ENCODE measurements around the gene SLC7A9. TPM values are rescaled to one million over a fixed set of nuclear protein-coding genes. Genes with fewer than 3 reads are reported as not detected.

The SLC7A9 gene
- total RNA-seq, 1 donor from 2014 or later = 1.6 TPM

GRCh38 chr19:32830231-32831014 lies 39.1 kb downstream of the SLC7A9 start:
- no peak for FAIRE-seq
- no peak for DNase-seq (ENCODE audit: low spot score in 2 of 2)

GRCh38 chr19:32829345-32829896 lies 40.1 kb downstream of the SLC7A9 start:
- DNase-seq (ENCODE audit: low spot score in 2 of 2) (no peak), FAIRE-seq (no peak)

- DNase-seq (ENCODE audit: low spot score in 2 of 2) (no peak), FAIRE-seq (no peak)
These were observed 40.8 kb downstream of the SLC7A9 start for GRCh38 chr19:32828643-32829344.

- DNase-seq (ENCODE audit: low spot score in 2 of 2) (no peak), FAIRE-seq (no peak)
These were observed 41.4 kb downstream of the SLC7A9 start for GRCh38 chr19:32828139-32828538.

DNA sequence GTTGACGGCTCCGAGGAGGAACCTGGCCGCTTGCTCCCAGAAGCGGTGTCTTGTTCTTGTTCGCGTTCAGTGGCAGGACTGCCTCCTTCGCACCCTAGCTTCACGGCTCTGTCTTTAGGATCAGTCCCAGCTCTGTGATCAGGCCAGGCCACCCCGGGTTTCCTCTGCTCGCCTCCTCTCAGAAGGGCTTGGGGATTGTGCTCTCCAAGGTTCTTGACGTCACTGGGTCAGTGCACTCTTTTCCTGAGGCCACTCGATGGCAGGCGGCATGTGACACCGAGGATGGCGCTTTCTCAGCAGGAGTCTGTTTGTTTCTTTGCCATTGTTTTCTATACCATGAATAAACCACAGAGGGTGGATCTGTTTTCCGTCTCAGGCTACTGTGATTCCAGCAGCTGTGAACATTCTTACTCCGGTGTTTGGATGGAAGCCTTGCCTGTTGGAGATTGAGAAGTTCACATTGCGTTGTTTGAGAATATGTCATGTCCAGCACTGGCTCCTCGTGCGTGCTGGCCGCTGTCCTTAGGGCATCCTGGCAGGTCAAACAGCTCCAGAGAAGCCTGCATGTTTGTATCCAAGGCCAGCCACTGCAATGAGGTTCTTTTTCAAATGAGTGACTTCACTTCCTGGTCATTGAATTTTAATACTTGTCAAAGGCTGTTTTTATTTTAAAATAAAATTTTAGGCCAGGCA lies 44.5 kb downstream of the SLC7A9 start:
- FAIRE-seq = no peak

DNA sequence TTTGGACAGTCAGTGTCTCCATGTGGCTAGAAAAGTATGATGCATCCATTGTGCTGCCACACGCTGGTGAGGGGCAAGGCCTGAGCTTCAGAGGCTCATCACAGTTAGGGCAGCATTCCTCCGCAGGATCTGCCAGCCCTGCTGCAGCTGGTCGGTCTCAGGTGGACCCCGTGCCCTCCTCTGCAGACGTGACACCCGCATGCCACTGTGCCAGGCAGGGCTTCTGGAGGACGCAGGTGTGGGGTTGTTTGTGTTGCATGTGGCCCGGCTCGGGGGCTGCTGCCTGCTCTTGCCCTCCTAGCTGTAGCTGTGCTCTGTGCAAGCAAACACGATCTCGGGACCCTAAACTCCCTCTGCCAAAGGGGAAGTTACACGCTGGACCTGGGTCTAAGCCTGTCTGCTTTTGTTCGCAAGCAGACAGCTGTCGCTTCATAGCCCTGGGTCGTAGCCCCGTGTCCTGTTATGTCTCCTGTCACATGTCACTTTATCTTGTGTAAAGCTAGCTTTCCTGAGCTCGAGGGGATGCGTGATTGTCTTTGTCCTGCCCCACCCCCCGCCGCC lies 45.3 kb downstream of the SLC7A9 start:
- FAIRE-seq (no peak), DNase-seq (ENCODE audit: low spot score in 2 of 2) (no peak)

More for the DNA sequence above, 44.5 kb downstream of the SLC7A9 start:
- DNase-seq (ENCODE audit: low spot score in 2 of 2) = no peak

- no peak for DNase-seq (ENCODE audit: low spot score in 2 of 2)
- FAIRE-seq = no peak
These were observed 45.8 kb downstream of the SLC7A9 start for GRCh38 chr19:32823747-32824102.

GRCh38 chr19:32822916-32823746 lies 46.4 kb downstream of the SLC7A9 start:
- DNase-seq (ENCODE audit: low spot score in 2 of 2) (no peak), FAIRE-seq (no peak)

GRCh38 chr19:32819419-32820400 lies 49.9 kb downstream of the SLC7A9 start:
- FAIRE-seq = no peak
- no peak for DNase-seq (ENCODE audit: low spot score in 2 of 2)

DNA sequence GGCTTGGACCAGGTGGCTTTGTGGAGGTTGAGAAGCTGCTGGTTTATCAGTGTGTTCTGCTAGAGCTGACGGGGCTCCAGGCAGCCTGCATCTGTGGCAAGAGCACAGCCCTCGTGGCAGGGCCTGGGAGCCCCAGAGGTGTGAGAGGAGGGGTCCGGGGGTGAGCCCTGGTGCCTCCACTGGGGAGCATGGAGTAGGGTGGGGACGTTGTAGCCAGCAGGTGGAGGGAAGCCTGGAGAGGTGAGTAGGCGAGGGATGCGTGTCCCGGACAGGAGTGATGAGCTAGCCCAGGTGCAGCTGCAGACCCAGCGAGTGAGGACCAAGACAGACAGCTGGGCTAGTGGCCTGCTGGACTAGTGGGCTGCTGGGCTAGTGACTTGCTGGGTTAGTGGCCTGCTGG lies 51.0 kb downstream of the SLC7A9 start:
- DNase-seq (ENCODE audit: low spot score in 2 of 2) = no peak
- no peak for FAIRE-seq

- DNase-seq (ENCODE audit: low spot score in 2 of 2) (no peak), FAIRE-seq (no peak)
These were observed 51.7 kb downstream of the SLC7A9 start for GRCh38 chr19:32817569-32818476.

DNA sequence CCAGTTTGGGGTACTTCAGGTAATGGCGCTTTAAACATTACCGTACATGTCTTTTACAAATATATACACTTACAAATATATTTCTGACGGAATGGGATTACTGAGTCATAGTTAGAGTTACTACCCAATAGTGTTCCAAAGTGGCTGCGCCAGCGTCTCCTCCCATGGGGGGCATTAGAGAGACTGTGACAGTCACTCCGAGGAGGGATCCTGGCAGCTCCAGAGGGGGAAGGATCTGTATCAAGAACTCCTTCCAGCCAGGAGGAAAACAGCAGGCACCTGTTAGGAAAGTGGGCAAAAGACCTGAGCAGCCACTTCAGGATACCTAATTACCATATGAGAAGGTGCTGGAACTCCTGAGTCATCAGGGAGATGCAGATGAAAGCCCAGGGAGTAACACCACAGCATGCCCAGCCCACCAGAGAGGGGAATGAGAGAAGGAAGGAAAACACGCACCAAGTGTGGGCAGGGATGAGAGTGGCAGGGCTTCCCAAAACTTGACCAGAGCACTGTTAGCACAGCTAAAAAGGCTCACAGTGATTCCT lies 52.9 kb downstream of the SLC7A9 start:
- DNase-seq (ENCODE audit: low spot score in 2 of 2) (no peak), FAIRE-seq (no peak)

DNA sequence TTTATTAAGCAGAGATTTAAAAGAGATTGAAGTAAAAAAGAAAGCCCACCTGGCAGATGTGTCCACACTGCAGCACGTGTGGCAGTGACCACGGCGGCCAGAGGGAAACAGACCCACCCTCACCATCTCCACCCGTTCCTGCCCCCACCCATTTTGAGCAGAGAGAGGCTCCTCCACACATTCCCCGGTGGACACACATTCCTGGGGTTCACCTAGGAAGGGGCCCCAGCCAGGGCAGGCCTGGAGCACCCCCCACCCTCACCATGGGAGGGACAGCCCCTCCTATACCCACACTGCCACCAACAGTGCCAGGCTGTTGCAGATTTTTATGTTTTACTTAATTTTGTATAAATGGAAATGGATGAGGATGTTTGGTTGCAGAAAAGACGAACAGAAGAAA lies 54.9 kb downstream of the SLC7A9 start:
- no peak for DNase-seq (ENCODE audit: low spot score in 2 of 2)
- no peak for FAIRE-seq

DNA sequence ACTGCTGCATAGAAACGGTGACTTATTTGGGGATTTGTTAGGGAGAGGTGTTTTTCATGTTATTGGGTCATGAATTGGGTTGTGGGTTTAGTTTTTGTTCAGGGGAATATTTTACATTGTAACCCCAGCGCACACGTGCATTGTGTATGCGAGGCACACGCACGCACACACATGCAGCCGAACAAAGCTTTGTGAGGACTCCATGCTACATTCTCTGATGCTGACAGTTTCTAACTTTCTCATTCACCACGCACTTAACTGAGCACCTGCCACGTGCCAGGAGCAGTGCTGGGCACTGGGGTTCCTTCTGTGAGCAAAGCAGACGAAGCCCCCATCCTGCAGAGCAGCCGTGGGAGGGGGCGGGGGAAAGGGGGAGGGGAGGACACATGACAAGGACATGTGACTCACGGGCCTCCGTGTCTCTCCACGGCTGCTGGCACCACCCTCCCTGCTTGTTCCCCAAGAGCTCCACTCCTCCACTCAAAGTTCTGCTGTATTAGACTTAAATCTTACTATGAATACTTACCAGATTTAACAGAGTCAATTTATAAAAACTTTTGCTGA lies 55.6 kb downstream of the SLC7A9 start:
- no peak for FAIRE-seq
- DNase-seq (ENCODE audit: low spot score in 2 of 2) = peak; percentile 20 to 48

DNA sequence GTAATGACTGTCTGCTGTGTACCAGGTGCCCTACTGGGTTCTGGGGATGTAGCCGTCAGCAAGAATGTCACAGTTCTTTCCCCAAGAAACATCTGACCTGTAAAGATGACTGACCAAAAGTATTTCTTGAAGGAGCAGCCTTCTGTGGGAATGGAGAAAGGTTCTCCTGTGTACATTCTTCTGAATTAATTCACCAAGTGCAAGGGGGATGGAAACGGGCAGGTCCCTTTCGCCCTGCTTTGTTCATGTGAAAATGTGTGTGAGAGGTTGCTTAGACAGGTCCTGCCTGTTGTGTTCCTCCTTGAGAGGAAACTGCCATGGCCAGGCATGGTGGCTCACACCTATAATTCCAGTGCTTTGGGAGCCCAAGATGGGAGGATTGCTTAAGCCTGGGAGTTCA lies 57.0 kb downstream of the SLC7A9 start:
- no peak for DNase-seq (ENCODE audit: low spot score in 2 of 2)
- FAIRE-seq = no peak

- no peak for DNase-seq (ENCODE audit: low spot score in 2 of 2)
These were observed 57.5 kb downstream of the SLC7A9 start for GRCh38 chr19:32812036-32812435.

GRCh38 chr19:32811151-32811550 lies 58.4 kb downstream of the SLC7A9 start:
- no peak for DNase-seq (ENCODE audit: low spot score in 2 of 2)
- no peak for FAIRE-seq

More at GRCh38 chr19:32812036-32812435, 57.5 kb downstream of the SLC7A9 start:
- no peak for FAIRE-seq

Data from frontal cortex (tissue), 4 donors.